Sigmoid colon (tissue), 4 donors: Measurements from ENCODE around the gene AQP1.

Experiments
- CTCF ChIP-seq, 4 experiments: fragments of 450-650 bp in 3 of 4; fragments of 200-600 bp in 1 of 4; IDR thresholded peaks; one replicate each; pipeline ENCODE4 v1.5.1; 2016 to 2019; ENCODE audit warnings: antibody characterized with exemption in 4 of 4, mild to moderate bottlenecking in 3 of 4, moderate library complexity in 2 of 4
- EP300 ChIP-seq, 4 donors: sonication (generic); formaldehyde crosslinking; IDR thresholded peaks; one replicate each; pipeline ENCODE4 v1.6.1; 2017; ENCODE audit warnings: antibody characterized with exemption in 4 of 4
- POLR2A ChIP-seq, 2 donors: fragments of 450-650 bp; IDR thresholded peaks; one replicate each; pipeline ENCODE4 v1.6.1; 2016; ENCODE audit warnings: antibody characterized with exemption in 2 of 2, mild to moderate bottlenecking in 2 of 2, moderate library complexity in 2 of 2
- POLR2AphosphoS5 ChIP-seq, 4 donors: sonication (generic); formaldehyde crosslinking; IDR thresholded peaks; one replicate each; pipeline ENCODE4 v1.6.1; 2017; ENCODE audit warnings: antibody characterized with exemption in 4 of 4

- no peak for TF ChIP-seq CTCF (IDR thresholded peaks at IDR 0.05)
- TF ChIP-seq EP300 (IDR thresholded peaks at IDR 0.05), result no peak
- TF ChIP-seq POLR2AphosphoS5 (IDR thresholded peaks at IDR 0.05), result no peak
- no peak for TF ChIP-seq POLR2A (IDR thresholded peaks at IDR 0.05)
These were observed 8.4 kb downstream of the AQP1 start for GRCh38 chr7:30920021-30920583.
